Measurements from ENCODE around the gene LRRN2.
"Not testable (repeated sequence)": the region's sequence is repeated elsewhere in the genome, so short reads cannot be mapped to it uniquely, and the experiment has no call there.

The LRRN2 gene

GRCh38 chr1:204685236-204686006 is at the start of gene LRRN2:
Gene LRRN2, minus strand, starts transcription at chr1:204685738. Its CDS starts 65,746 bp downstream, at chr1:204619992.
- DNase-seq (ENCODE audit: low read depth in 2 of 3, low spot score in 2 of 3), result no peak

DNA sequence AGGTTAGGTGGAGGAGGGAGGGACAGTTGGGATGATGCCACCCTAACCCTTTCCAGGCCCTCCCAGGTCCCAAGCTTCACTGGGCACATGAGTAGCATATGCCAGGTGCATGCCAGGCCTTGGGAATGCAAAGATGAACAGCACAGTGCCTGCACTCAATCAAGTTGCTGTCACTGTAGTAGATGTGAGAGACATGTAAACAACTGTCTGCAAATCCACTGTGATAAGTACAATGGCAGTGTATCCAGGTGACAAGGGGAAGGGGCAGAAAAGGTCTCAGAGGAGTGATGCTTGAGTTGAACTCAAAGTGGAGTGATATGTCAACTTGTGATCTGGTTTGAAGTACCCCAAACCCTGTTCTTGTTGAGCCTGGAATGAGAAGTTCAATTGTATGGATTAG is 49.5 kb upstream of the LRRN2 start:
- DNase-seq (ENCODE audit: low read depth in 2 of 3, low spot score in 2 of 3), result no peak

GRCh38 chr1:204733869-204734596 is 48.5 kb upstream of the LRRN2 start:
- DNase-seq (ENCODE audit: low read depth in 2 of 3, low spot score in 2 of 3), result no peak

DNA sequence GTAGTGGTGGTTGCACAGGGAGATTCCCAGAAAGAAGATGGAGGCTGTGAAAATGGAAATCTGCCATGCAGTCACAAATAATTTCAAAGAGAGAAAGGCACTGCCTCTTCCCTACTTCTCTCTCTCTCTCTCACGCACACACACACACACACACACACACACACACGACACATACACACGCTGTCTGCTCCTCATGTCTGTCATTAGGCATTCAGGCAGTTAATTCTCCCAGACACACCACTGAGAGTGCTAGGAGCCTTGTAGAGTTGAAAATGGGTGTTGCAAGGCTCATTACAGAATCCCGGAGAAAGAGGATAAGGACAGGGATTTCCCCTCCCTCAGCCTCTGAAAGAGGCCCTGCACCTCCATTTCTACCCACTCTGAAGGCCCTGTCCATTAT is 47.8 kb upstream of the LRRN2 start:
- DNase-seq (ENCODE audit: low read depth in 2 of 3, low spot score in 2 of 3), result no peak

DNA sequence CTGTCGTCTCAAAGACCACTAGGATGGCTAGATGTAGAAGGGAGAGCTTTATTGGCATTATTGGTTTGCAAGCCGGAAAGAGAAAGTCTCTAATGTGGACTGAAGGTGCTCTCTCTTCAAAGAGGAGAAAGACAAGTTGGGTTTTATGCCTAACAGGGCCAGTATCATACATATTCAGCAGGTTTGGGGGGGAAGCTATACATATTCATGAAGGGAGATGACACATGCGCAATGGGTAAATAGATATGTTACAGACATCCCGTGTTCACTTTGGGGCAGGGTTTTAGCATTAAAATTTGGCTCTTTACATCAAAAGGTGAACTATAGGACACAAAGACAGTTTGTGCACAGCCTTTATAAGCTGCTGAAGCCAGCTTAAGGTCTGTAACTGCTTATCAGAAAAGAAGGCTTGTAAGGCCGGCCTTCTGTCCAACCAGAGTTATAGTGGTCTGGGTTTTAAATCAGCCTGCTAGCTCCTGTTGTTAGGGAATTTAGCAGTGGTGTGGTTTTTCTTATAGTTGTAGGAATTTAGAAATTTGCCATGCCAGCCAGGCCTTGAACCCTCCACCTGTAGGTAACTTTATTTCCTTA is 46.5 kb upstream of the LRRN2 start:
- DNase-seq (ENCODE audit: low read depth in 2 of 3, low spot score in 2 of 3), result no peak

DNA sequence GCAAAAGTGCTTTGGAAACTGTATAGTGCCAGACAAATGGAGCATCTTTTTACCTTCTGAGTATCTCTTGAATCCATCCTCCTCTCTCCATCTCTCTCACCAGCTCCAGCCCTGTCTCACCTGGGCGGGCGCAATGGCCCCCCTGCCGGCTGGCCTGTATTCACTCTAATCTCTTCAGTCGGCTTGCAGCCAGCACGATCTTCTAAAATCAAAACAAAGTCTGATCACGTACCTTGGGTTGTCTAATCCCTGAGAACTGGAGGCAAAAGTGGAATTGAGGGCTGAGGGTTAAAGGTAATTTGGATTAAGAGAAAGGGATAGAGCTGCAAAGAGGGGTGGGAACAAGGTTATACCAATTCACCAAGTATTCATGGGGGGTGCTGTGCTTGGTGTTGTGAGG is 46.0 kb upstream of the LRRN2 start:
- DNase-seq (ENCODE audit: low read depth in 2 of 3, low spot score in 2 of 3), result no peak

DNA sequence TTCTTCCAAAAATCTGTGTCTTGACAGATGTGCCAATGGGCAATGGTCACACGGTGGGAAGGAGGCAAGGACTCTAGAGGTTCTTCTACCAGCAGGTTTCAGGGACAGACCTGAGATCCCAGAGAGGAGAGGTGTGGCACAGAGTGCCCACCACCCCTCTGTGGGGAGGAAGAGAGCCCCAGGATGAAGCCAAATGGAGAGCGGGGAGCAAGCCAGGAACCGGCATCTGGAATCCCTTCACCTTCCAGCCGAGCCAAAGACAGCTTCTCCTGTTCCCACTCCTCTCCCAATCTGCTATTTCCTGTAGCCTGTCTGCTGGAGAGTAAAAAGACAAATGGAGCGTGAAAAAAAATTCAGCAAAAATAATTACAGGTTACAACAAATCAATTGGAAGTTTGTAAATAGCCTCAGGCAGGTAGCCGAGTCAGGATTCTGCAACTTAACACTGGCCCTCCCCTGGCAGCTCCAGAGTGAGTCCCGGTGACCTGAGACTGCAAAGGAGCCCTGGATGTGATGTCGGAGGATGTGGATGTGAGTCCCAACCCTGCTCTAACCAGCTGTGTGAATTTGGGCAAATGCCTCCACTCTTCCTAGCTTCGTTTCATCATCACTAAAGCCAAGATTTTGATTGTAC is 45.4 kb upstream of the LRRN2 start:
- DNase-seq (ENCODE audit: low read depth in 2 of 3, low spot score in 2 of 3), result no peak

DNA sequence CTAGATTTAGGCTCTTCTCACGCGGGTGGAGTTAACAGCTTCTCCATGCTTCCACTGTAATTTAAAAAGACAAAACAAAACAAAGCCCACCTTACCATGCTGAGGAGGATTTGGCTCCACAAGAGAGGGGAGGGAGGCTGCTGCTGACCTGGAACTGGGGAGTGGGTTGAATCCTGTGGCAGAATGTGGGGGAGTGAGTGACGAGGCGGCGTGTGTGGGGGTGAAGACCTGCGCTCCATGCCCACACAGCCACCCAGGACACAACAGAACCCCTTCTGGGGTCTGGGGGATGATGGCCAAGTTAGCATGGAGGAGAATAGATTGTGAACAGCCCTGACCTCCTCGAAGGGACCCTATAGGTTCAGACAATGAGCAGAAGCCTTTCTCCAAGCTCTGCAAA is 44.0 kb upstream of the LRRN2 start:
- no peak for DNase-seq (ENCODE audit: low read depth in 2 of 3, low spot score in 2 of 3)

DNA sequence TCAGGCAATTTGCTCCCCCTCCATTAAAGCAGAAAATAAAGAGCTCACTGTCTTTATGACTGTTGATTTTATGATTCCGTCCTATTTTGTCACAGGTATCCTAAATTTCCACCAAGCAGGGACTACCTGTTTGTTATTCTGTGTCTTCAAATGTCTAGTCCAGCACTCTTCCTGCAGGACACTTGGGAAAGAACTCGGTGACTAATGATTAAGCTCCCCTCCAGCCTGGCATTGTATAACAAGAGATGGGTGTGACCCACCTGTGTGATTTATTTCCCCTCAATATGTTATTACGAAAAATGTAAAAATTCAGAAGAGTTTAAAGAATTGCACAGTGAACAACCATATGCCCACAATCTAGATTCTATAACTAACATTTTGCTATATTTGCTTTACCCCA is 42.9 kb upstream of the LRRN2 start:
- DNase-seq (ENCODE audit: low read depth in 2 of 3, low spot score in 2 of 3), result no peak

DNA sequence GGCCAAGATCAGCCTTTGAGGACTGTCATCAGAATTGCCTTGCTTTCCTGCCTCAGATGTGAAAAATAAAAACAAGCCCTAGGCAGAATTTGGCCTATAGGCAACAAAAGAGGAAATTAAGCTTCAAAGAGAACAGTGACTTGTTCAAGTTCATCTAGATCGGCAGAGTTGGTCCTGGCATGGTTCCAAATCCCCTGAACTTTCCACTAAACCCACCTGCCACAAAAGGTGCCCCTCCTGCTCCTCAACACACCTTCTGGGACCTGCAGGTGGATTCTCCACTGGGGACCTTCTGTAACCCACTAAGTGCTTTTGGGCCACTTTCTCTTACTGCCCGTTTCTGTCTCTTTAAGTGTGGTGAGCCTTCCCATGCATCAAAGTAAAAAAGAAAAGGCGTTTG is 42.5 kb upstream of the LRRN2 start:
- no peak for DNase-seq (ENCODE audit: low read depth in 2 of 3, low spot score in 2 of 3)

- not testable (repeated sequence) for DNase-seq (ENCODE audit: low read depth in 2 of 3, low spot score in 2 of 3)
These were observed 41.9 kb upstream of the LRRN2 start for GRCh38 chr1:204727438-204727837.

DNA sequence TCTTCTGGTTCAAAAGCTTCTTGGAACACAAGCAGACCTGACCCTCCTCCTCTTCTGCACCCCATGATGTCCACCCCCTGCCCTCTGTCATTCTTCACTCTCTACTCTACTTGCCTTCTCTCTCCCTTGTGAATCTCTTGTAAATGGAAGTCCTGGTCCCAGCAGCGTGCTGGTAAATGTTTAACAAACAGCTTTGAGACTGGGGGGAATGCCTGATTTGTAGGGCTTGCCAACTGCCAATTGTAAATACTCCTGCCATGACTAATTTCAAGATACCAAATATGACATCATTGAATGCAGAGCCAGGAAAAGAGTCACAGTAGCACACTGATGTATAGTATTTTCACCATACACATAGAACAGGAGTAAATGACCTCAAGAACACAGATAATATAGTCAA is 40.9 kb upstream of the LRRN2 start:
- DNase-seq (ENCODE audit: low read depth in 2 of 3, low spot score in 2 of 3), result no peak

DNA sequence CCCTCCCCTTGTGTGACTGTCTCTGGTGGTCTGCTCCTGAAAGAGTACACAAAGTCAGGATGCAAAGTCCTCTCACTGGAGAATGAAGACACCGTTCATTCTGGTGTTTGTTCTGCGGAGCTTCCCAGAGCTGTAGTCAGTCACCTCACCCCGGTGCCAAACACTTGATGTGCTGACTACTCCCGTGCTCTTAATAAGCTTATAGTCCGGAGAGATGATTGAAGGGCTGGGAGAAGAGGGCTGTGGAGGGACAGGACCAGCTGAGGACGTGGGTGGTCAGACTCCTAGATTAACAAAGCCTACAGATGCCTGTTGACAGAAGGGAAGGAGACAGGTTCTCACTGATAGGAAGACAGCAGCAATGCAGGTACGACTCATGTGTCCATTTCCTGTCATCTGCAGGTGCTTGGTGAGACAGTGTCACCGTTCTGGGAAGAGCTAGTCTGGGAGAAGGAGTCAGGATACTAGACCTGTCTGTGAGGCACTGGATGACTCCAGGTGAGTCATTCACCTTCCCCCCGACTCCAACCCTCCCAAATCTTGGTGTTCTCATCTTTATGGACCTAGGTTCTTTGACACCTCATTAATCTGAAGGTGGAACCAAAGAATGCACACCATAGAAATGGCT is 40.4 kb upstream of the LRRN2 start:
- DNase-seq (ENCODE audit: low read depth in 2 of 3, low spot score in 2 of 3), result no peak

DNA sequence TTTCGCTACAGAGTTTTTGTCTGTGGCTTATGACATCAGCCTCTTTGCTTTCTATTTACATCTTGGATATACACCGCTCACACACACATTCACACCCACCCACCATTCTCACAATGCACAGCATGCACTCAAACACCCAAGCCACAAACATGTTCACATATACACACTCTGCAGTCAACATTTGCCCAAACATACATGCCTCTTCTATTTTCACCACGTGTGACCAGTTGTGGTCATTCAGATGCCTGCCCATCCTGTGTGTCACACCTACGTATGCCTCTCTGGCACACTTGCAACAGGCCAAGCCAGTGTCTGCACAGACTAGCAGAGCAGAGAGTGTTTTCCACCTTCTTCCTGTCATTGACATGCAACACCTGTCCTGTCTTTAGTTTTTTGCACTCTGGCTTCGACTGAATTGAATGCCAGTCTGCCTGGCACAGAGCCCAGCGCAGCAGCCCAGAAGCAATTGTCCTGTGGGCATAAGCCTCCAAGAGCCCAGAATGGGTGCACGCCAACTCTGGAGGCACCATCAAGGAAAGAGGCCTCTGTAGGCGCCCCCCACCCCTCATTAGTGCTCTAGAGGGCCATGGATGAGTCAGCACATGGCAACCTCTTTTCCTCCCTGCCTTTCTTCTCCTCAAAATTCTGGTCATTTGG is 37.7 kb upstream of the LRRN2 start:
- DNase-seq (ENCODE audit: low read depth in 2 of 3, low spot score in 2 of 3), result no peak

DNA sequence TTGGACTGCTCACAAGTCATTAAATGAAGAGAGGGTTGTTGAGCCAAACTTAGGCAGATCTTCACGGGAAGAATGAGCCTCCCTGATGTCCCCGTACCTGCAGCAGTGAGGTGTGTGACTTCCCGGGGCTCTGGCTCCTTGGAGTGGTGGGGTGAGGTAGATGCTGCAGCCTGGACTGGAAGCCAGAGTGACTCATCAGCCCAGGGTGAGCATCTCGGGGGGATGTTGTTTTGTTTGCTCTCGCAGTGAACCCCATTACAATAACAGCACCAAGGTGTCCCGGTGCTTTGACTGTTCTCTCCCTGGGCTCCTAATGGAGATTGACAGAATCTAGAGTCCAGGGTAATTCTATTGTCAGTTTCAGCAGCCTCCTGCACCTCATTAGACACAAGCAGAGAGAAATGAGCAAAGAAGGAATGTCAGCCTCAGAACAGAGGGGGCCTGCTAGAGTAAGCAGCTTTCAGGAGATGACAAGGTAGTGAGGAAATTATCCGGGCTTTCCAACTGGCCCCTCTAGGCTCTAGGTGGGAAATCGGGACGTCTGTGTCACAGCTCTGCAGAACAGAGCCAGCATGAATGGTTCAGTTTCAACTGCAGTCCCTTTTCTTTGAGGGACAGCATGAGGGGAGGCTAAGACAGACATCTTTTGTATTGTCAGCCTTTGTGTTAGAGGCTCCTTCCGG is 36.0 kb upstream of the LRRN2 start:
- DNase-seq (ENCODE audit: low read depth in 2 of 3, low spot score in 2 of 3), result no peak

- no peak for DNase-seq (ENCODE audit: low read depth in 2 of 3, low spot score in 2 of 3)
These were observed 31.1 kb upstream of the LRRN2 start for GRCh38 chr1:204716660-204717059.

DNA sequence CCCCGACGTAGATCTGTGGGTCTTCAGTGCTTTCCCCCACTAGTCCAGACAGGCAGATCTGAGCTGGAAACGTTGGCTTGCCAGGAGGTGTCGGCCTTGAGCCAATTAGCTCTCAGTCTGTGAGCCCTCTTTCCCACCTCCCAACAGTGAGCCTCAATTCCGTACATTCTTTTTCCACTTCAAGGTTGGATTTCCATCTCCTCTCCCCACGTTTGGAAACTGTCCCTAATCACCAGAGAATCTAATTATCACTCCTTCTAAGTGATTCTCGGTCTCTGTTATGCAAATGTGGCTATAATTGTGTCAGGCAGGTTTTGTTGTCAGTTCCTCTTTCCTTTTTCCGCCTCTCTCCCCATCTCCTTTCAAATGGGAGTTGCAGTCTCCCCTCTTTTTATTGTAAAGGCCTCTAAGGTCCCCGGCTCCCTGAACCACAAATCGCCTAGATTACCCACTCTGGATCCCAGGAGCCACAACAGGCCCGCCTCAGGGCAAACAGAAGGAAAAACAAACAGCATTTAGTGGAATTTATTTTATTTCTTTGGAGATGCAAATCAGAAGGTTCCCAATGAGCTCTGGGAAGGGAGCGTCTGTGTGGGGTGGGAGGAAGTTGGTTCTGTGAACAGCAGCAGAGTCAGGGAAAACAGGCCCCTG is 29.4 kb upstream of the LRRN2 start:
- DNase-seq (ENCODE audit: low read depth in 2 of 3, low spot score in 2 of 3), result no peak

- no peak for DNase-seq (ENCODE audit: low read depth in 2 of 3, low spot score in 2 of 3)
These were observed 28.8 kb upstream of the LRRN2 start for GRCh38 chr1:204714194-204714860.

DNA sequence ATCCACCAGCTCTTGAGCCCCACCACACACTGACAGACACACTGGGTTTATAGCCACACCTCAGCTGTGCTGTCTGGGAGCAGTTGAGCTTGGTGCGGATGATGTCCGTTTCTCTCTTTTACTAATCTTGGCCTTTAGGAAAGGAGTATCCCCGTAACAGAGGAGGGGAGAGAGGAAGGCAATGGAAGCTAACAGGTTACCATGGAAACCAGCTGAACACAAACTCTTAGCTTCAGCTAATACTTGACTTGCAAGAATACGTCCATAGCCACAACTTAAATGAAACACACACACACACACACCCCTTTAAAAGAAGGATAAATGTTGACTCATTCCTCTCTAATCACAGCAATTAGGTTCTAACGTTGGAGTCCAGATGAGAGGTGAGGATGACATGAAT is 28.0 kb upstream of the LRRN2 start:
- no peak for DNase-seq (ENCODE audit: low read depth in 2 of 3, low spot score in 2 of 3)
